ENCODE measurements around the gene CHRM1.

DNA sequence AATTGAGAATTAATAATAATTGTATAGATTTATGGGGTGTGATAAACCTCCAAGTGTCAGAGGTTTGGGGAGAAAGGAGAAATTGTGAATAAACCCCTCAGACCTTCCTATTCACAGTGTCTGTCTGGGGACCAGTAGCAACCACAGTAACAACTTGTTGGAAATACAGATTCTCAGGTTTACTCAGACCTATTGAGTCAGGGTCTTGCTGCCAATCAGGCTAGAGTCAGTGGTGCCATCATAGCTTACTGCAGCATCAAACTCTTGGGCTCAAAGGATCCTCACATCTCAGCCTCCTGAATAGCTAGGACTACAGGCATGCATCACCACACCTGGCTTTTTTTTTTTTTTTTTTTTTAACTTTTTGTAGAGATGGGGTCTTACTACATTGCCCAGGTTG lies 23.1 kb downstream of the CHRM1 start:
- TF ChIP-seq, protein P1, sequence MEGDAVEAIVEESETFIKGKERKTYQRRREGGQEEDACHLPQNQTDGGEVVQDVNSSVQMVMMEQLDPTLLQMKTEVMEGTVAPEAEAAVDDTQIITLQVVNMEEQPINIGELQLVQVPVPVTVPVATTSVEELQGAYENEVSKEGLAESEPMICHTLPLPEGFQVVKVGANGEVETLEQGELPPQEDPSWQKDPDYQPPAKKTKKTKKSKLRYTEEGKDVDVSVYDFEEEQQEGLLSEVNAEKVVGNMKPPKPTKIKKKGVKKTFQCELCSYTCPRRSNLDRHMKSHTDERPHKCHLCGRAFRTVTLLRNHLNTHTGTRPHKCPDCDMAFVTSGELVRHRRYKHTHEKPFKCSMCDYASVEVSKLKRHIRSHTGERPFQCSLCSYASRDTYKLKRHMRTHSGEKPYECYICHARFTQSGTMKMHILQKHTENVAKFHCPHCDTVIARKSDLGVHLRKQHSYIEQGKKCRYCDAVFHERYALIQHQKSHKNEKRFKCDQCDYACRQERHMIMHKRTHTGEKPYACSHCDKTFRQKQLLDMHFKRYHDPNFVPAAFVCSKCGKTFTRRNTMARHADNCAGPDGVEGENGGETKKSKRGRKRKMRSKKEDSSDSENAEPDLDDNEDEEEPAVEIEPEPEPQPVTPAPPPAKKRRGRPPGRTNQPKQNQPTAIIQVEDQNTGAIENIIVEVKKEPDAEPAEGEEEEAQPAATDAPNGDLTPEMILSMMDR (conservative IDR thresholded peaks at IDR 0.05 in 1 of 2, IDR thresholded peaks at IDR 0.05 in 1 of 2; ENCODE audit: extremely low read depth in 1 of 2, insufficient read depth in 1 of 2, low read depth in 1 of 2, low read length in 2 of 2): no peak
- no peak for TF ChIP-seq EZH2 (IDR thresholded peaks at IDR 0.05; ENCODE audit: borderline replicate concordance, low read length)
